ENCODE measurements around the gene ATG2A. TPM values are rescaled to one million over a fixed set of nuclear protein-coding genes. Genes with fewer than 3 reads are reported as not detected.

ATG2A gene
- total and polyA plus RNA-seq, 9 of the 15 experiments (the other 6 are each of a cell fraction or from before 2014, with no cell fraction given) = 0.25 to 45.9 (median 5.2) TPM

- TF ChIP-seq ZNF609 (CRISPR knock-in tag; IDR thresholded peaks at IDR 0.05; ENCODE audit: borderline replicate concordance) (no peak), RBM34 (IDR thresholded peaks at IDR 0.05; ENCODE audit: borderline replicate concordance, insufficient read depth, low read length) (no peak), SRSF9 (IDR thresholded peaks at IDR 0.05; ENCODE audit: borderline replicate concordance, low read depth, low read length) (no peak), ATF2 (CRISPR knock-in tag; IDR thresholded peaks at IDR 0.05) (no peak), ZC3H8 (IDR thresholded peaks at IDR 0.05) (no peak), RBBP5 (IDR thresholded peaks at IDR 0.05; ENCODE audit: borderline replicate concordance, insufficient read depth, low read length, poor library complexity, severe bottlenecking) (no peak), ZNF699 (CRISPR knock-in tag; IDR thresholded peaks at IDR 0.05; ENCODE audit: insufficient replicate concordance) (no peak)
Measured at GRCh38 chr11:64911142-64911541, 5.9 kb downstream of the ATG2A start (continued).

All from K562 (cell line).